CD4-positive, alpha-beta T cell treated with Interleukin-17A for 1 hour (primary cell): ENCODE results near the gene IRF4.
"Not testable (repeated sequence)": the region's sequence is repeated elsewhere in the genome, so short reads cannot be mapped to it uniquely, and the experiment has no call there.

Source experiments
- DNase-seq: peaks from one replicate; pipeline ENCODE4 v3.0.0-alpha.2; 2020

IRF4 gene

DNA sequence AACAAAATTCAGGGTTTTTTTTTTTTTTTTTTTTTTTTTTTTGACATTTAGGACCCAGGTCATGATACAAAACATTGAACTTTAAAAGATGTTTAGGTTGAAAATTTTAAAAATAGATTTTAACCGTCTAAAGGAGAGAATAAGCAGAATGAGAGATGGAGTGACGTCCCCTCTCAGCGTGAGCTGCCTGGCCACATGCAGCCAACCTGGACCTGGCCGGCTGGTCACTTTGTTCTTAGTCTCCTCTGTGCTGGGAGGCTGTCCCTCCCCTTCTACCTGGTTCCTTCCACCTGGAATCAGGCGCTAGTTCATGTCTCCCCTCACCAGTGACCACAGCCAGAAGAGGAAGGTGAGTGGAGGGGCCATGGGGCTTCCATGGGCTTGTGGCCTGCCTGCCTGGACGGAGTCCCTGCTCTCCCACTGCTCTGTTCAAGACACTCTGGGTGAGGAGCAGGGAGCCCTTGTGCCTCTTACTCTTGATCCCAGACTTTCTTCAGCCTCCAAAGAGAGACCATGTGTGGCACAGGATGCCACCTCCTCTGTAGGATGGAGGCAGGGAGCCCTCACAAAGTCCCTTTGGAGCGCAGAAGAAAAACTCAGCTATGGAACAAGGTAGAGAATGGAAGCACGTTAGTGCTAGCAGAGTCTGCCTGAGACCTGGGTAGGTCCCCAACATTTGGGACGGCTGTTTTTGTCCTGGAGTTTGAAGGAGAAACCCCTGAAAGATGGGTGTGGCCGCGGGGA is 31.7 kb downstream of the IRF4 start:
- DNase-seq, result no peak

DNA sequence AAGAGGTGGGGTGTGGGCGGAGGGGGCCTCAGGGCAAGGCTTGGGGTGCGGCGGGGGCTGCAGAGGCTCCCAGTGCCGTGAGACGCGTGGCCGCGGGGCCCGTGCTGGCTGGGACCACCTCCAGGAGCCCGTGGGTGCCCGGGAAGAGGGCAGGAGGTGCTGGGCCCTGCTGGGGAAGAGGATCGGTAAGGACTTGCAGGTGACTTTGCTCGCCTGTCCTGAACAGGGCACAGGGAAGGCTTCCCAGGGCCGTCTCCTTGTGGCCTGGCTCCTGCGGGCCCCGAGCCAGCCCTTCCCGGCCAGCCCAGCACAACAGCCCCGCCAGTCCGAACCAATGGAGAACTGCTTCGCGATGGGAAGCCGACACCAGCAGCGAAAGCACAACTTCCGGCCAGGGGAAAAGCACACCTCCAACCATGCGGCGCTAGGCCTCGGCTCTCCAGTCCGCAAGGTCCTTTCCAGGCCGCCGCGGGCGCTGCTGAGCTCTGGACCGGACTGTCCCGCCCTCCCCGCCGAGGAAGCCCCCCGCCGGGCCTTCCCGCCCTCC is 32.3 kb downstream of the IRF4 start:
- no peak for DNase-seq

DNA sequence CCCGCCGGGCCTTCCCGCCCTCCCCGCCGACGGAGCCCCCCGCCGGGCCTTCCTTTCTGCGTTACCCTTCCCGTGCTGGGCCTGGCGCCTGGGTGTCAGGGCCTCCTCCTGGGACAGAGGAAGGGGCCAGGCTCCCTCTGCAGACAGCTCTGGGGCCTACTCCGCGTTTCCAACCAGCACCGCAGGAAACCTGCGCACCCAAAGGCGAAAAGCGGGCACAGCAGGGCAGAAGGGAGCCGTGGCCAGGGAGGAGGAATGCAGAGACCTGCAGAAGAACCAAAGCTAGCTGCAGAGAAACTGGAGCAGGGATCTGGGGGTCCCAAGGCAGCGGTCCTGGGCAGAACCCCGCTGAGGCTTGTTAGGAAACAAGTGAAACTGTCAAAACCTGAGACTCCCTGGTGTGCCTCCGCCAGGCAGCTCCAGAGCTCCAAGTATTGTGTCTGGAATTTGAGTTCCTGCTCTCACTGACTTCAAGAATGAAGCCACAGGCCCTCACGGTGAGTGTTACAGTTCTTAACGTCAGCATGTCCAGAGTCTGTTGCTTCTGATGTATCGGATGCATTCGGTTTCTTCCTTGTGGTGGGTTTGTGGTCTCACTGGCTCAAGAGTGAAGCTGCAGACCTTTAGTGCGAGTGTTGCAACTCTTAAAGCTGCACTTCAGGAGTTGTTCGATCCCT is 33.3 kb downstream of the IRF4 start:
- DNase-seq, result no peak

DNA sequence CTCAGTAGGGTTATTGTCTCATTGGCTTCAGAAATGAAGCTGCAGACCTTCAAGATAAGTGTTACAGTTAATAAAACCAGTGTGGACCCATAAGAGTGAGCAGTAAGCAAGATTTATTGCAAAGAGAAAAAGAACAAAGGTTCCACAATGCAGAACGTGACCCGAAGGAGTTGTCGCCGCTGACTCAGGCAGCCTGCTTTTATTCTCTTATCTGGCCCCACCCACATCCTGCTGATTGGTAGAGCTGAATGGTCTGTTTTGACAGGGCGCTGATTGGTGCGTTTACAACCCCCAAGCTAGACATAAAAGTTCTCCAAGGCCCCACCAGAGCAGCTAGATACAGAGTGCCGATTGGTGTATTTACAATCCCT is 33.9 kb downstream of the IRF4 start:
- not testable (repeated sequence) for DNase-seq

DNA sequence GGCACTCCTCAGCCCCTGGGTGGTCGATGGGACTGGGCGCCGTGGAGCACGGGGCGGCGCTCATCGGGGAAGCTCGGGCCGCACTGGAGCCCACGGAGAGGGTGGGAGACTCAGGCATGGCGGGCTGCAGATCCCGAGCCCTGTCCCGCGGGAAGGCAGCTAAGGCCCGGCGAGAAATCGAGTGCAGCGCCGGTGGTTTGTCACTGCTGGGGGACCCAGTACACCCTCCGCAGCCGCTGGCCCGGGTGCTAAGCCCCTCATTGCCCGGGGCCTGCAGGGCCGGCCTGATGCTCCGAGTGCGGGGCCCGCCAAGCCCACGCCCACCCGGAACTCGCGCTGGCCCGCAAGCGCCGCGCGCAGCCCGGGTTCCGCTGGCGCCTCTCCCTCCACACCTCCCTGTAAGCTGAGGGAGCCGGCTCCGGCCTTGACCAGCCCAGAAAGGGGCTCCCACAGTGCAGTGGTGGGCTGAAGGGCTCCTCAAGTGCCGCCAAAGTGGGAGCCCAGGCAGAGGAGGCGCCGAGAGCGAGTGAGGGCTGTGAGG is 34.7 kb downstream of the IRF4 start:
- DNase-seq, result not testable (repeated sequence)

DNA sequence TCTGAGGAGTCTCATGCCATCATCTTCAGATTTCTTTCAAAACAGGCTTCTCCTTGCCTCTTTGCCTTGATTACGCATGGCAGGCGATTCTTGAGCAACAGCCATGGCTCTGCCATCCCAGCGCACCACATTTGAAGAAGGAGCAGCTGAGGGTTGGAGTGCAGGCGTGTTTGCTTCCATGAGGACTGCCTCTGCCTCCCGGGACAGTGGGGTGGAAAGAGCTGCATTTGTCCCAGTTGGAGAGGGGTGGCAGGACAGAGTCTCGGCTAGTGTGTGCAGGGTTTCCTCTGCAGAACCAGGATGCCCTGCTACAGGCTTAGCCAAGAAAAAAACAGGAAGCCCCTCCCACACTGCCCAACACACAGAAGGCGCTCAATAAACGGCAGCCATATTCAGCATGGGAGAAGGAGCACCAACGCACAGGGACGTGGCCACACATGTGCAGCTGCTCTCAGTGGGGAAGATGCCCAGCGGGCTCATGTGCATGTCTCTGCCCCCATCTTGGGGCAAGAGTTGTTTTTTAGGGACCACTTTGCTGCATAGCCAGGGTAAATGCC is 36.6 kb downstream of the IRF4 start:
- no peak for DNase-seq

DNA sequence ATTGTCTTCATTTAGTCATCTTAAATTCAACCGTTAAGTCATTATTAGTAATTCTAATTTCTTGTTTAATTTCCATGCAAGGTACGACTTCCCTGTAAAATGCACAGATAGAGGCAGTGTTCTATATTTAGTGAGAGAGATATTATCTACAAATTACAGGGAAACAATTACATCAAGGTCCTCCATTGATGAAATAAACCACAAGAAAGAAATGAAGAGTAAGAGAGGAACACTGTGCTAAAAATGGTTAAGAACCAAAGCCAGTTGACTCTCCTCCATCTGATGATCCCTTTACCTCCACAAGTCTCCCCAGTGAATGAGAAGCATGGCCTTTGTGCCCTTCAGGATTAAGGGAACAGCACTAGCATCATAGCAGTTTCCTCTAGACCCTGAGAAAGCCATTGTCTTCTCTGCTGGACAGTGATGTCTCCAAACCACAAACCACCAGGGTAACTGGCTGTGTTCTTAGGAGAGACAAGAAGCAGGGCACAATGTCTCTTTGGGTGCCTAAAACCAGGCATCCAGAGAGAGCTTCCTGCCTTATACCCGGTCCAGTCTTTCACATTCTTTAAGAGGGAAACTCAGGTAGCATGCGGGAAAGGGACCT is 38.1 kb downstream of the IRF4 start:
- DNase-seq, result no peak

DNA sequence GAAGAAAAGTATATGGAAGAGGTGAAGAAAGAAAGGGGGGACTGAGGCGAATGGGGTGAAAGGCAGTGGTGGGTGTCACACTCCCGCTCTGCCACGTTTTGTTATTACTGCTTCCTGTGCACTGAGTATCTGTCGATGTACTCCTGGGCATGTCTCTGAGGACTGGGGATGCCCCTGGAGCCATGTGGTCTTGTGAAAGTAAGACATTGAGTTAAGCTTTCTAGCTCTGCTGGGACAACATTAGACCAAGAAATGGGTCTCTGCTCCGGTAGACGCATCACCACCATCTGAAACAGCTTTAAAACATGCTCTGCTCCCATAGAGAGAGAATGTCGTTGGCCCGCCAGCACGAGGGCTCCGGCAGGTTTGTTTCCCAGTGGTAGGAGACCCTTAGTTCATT is 40.0 kb downstream of the IRF4 start:
- DNase-seq, result no peak

DNA sequence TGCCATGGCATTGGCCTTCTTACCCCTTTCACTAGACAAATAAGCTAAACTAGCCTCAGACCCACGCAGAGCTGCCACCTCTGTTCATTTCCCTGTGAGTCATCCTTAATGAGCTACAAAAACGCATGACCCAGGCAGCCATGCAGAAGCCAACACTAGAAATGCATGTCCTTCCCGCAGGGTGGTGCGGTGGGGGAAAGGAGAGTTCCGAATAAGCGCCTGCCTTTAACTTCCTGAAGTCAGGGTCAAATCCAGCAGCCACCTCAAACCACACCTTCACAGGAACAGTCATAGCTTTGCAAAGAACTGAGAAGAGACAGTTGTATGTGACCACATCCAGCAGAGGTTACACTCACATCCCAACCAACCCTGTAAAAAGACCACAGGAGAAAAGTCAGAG is 40.4 kb downstream of the IRF4 start:
- no peak for DNase-seq

DNA sequence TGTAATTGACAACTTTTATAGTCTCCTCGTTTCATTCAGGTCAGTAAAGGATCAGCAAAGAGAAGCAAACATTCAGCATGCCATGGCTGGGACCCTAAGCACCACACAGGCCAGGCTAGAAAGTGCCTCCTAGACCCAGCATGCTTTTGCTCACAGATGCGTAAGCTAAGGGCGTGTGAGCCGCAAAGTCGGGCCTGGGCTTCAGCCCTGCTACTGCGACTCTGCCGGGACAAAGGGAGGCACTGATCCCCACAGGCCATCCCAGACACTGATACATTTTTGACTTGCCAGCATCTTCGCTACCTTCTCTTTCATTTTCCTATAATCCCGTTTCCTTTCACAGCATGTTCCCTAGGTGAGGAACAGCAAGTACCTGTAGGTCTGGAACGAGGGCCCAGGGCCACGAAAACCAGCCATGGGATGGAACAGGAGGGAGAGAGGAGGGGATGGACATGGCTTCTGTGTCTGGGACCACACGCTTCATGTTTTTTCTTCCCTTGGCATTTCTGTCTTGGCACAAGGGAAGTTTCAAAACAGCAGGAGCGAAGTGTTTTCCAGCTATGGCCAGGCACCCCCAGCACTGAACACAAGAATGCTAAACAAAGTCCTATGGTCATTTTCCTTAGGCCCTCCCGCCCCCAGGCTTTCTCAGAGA is 42.6 kb downstream of the IRF4 start:
- no peak for DNase-seq

DNA sequence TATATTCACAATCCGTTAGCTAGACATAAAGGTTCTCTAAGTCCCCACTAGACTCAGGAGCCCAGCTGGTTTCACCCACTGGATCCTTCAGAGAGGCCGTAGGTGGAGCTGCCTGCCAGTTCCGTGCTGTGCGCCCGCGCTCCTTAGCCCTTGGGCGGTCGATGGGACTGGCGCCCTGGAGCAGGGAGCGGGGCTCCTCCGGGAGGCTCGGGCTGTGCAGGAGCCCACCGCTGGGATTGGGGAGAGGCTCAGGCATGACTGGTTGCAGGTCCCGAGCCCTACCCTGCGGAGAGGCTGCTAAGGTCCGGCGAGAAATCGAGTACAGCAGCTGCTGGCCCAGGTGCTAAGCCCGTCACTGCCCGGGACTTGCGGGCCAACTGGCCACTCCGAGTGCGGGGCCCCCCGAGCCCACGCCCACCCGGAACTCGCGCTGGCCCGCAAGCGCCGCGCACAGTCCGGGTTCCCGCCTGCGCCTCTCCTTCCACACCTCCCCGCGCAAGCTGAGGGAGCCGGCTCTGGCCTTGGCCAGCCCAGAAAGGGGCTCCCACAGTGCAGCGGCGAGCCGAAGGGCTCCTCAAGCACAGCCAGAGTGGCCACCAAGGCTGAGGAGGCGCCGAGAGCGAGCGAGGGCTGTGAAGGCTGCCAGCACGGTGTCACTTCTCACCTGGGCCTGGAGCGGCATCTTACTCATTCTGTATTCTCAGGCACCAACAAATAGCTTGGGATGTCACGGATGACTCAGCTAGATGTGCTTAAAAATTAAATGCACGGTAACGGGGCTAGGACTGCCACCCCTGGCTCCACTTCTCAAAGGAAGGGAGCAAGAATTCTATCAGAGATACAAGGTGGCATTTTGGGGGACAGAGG is 44.1 kb downstream of the IRF4 start:
- DNase-seq, result no peak

DNA sequence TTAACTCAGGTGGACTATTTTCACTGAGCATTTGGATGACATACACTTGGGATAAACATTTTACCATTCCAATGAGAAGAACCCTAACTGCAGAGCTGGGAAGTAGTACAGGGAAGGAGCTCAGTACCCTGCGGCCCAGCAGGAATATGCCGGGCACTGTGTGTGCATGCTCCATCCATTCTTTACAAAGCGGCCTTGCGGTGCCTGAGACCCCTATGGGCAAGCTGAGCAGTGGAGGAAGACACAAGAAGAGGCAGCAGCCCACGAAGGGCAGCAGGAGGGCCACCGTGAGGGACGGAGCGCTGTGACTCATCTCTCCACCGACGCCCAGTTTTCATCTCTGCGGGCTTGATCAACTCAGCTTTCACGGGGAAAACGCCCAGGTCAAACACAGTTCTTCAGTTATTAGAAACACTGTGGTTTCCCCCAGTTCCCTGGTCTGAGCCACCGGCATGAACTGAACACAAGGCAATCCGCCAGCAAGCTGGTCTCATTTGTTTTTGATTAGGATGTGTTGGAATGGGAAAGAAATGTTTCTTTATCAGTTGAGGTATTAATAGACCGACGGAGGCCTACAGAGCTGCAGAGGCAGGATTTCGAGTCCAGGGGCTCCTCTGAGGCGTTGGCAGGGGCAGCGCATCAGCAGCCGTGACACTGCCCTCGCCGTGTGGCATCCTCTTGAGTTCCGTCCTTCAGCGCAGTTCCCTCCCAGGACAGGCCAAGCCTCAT is 44.9 kb downstream of the IRF4 start:
- DNase-seq, result no peak

DNA sequence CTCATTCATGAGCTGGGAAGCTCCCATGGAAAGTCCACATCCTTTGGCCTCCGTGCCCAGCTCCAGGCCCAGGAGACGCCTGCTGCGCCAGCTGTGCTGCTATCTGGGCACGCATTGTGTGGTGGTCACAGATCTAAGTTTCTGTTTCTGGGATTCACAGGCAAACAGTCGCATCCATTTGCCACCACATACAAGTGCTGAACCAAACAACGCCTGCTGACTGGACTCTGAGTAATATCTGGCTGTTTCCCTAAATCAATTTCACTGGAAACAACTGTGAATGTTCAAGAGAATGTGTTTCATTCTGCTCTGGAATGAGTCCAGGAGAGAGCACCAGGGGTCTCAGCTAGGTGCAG is 45.5 kb downstream of the IRF4 start:
- DNase-seq, result no peak

DNA sequence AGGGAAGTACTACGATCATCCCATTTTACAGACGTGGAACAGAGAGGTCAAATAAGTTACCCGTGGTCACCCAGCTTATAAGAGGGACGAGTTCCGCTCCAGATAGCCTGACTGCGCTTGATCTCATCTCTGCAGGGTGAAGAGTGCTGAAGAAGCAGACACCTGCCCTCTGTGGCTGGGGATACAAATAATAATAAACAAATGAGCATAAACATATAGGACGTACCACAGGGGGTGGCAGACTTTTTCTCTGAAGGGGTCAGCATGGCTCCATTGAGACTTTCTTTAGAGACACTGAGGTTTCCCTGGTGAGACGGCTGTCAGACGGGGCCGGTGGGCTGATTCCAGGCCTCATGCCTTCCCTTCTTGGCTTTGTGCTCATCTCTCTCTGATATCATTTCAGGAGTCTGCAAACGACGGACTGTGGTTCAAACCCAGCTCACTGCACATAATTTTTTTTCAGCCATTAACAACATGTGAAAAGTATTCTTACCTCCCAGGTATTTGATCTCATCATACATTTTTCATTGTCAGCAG is 47.1 kb downstream of the IRF4 start:
- no peak for DNase-seq

DNA sequence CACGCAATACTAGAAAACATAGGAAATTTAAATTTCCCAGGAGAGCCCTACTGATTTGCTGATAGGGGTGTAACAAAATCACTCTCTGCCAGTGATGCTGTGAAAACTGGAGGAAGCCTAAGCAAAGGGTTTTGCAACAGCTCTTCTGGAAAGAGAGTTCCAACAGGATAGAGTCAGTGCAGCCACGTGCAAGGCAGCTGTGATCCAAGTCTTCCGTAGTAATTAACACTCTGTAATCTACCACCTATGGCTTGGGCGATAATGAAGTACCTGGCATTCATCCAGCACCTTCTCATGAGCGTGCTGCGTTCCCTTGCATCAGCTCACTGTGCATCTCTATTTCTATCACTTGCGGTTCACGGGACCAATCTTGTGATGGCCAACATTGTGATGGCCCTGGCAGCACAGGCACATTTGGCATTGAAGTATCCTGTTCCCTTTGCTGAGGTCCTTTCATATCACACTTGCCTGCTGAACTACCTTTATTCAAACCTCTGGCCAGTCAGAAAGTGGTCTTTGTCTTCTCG is 48.2 kb downstream of the IRF4 start:
- no peak for DNase-seq

DNA sequence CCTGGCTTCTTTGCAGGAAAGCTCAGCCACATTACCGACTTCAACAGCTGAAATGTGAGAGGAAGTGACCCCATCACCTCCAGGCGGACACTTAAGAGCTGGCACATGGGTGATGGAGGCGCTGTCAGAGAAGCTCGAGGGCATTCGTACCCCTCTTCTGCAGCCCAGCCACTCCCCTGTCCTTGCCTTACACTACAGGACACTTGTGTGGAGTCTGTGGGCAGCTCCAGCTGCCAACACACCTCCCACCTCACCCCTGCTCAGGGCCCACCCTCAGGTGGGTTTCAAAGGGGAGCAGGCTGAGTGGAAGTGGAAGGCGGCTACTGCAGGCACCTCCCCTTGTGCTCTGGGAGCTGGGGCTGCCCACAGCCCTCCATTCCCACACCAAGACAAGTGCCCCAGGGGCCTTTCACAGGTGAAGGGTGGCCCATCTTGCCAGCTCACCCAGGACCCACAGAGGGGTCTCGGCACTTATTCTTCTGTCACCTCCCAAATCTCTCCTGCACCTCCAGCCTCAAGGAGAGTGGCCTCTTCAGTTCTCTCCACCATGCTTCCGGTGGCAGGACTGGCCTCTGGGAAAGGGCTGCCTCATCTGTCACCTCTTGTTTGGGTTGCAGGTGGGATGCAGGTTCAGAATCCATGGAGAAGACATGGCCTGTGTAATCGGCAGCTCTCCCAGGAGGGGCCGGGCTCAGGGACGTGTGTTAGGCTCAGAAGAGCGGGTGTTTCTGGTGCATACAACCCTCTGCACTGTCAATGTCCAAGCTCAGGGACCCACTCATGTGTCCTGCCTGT is 49.8 kb downstream of the IRF4 start:
- DNase-seq, result no peak

DNA sequence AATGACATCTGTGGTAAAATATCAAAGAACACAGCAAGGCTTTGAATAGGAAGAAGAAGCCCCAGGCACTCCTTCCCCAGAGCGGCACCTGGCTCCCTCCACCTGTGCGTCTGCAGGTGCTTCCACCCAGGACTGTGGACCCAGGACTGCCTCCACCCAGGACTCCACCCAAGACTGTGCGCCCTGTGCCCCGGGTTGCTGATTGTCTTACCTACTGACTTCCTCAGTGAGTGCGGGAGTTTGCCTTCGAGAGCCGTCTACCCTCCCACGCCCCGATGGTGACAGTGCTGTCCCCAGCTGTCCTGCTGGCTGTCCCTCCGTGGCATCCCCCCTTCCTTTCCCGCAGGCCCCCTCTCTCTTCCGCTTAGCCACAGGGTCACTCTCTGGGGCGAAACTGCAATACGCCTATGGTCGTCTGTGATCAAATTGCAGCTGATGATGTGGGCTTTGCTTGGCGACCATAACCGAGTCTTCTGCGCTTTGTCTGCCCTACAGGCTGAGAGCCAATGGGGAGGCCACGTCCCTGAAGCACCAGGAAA is 52.1 kb downstream of the IRF4 start:
- DNase-seq, result no peak

DNA sequence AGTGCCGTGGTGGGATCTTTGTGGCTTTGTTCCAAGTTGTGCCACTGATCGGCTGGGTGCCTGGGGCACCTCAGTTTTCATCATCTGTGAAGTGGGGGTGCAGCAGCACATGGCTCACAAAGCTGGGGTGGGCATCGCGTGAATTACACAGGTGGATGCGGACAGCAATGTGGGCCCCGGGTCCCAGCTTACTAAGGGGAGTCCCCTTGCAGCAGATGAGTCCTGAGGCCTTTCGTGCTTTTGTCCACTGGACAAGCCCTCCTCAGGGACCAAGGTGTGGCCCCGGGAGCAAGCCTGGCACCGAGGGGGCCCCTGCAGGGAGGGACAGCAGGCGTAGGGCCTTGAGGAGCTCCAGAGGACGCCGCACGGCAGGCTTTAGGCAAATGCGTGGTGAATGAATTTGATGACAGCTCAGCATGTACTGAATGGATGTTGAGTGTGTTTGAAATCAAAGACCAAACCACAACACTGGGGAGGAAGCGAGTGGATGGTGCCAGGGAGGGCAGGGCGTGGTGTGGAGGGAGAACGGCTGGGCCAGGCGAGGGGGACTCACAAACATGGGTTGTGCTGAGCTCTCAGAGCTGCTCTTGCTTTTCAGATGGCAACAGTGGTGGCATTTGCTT is 53.2 kb downstream of the IRF4 start:
- DNase-seq, result peak; percentile 61
